A172 (cell line): ENCODE results near the gene STARD7. TPM values are rescaled to one million over a fixed set of nuclear protein-coding genes. Genes with fewer than 3 reads are reported as not detected.
"Not testable (repeated sequence)": the region's sequence is repeated elsewhere in the genome, so short reads cannot be mapped to it uniquely, and the experiment has no call there.

Experiments
- DNase-seq: peaks from one replicate; pipeline ENCODE4 v3.0.0-alpha.2; 2015; ENCODE audit warnings: low spot score
- total RNA-seq: library from RNA; depleted of rRNA; stranded (reverse); fragments of >200 nt; shearing (Covaris generic); gene quantifications from 2 replicates; pipeline ENCODE4 v1.2.3, GENCODE V29; 2014

STARD7 gene
- total RNA-seq, 1 experiment from 2014 or later = 196 TPM

- no peak for DNase-seq
Measured at GRCh38 chr2:96236882-96237281, 28.3 kb upstream of the STARD7 start.

- no peak for DNase-seq
Measured at GRCh38 chr2:96233880-96234316, 25.3 kb upstream of the STARD7 start.

- no peak for DNase-seq
Measured at GRCh38 chr2:96233436-96233835, 24.8 kb upstream of the STARD7 start.

GRCh38 chr2:96231316-96231715 is 22.7 kb upstream of the STARD7 start:
- DNase-seq = no peak

- no peak for DNase-seq
Measured at GRCh38 chr2:96225016-96225533, 16.4 kb upstream of the STARD7 start.

- DNase-seq = not testable (repeated sequence)
Measured at GRCh38 chr2:96221106-96221505, 12.5 kb upstream of the STARD7 start.

GRCh38 chr2:96219959-96220358 is 11.3 kb upstream of the STARD7 start:
- not testable (repeated sequence) for DNase-seq

- DNase-seq = no peak
Measured at GRCh38 chr2:96218508-96219131, 10.0 kb upstream of the STARD7 start.

GRCh38 chr2:96214554-96214953 is 5.9 kb upstream of the STARD7 start:
- DNase-seq = no peak

GRCh38 chr2:96213379-96213778 is 4.8 kb upstream of the STARD7 start:
- no peak for DNase-seq

- DNase-seq = no peak
Measured at GRCh38 chr2:96212339-96212738, 3.7 kb upstream of the STARD7 start.

GRCh38 chr2:96209729-96210085 is 1.1 kb upstream of the STARD7 start:
- DNase-seq = no peak

GRCh38 chr2:96209011-96209728 is 543 bp upstream of the STARD7 start:
- no peak for DNase-seq

GRCh38 chr2:96207774-96208142 is 869 bp downstream of the STARD7 start:
- DNase-seq = no peak

GRCh38 chr2:96207073-96207773 is 1.4 kb downstream of the STARD7 start:
- no peak for DNase-seq

- no peak for DNase-seq
Measured at GRCh38 chr2:96205888-96206287, 2.7 kb downstream of the STARD7 start.

- no peak for DNase-seq
Measured at GRCh38 chr2:96204836-96205624, 3.6 kb downstream of the STARD7 start.

GRCh38 chr2:96203130-96204028 is 5.2 kb downstream of the STARD7 start:
- DNase-seq = no peak

- no peak for DNase-seq
Measured at GRCh38 chr2:96202152-96202854, 6.3 kb downstream of the STARD7 start.

GRCh38 chr2:96201338-96201737 is 7.3 kb downstream of the STARD7 start:
- no peak for DNase-seq
